Measurements from ENCODE around the gene PBX3. TPM values are rescaled to one million over a fixed set of nuclear protein-coding genes. Genes with fewer than 3 reads are reported as not detected.

The PBX3 gene
- total RNA-seq, 1 donor from 2014 or later, result 11.0 TPM

DNA sequence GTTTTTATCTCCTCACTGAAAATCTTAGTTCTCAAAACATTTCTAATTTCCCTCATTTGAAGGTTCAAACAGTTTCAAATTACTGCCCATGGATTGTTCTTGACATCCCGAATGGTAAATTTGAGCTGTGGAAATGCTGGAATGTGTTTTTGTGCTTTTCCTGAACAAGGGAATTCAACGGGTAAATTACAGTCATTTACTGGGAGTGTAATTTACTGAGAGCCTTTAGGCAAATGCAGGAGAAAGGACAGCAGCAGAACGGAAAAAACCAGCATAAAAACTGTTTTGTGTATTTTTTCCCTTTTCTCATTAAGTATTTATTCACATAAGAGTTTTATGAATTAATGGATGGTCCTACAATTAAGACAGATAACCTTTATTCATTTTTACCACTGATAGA, 139.2 kb downstream of the PBX3 start:
- TF ChIP-seq, protein P1, sequence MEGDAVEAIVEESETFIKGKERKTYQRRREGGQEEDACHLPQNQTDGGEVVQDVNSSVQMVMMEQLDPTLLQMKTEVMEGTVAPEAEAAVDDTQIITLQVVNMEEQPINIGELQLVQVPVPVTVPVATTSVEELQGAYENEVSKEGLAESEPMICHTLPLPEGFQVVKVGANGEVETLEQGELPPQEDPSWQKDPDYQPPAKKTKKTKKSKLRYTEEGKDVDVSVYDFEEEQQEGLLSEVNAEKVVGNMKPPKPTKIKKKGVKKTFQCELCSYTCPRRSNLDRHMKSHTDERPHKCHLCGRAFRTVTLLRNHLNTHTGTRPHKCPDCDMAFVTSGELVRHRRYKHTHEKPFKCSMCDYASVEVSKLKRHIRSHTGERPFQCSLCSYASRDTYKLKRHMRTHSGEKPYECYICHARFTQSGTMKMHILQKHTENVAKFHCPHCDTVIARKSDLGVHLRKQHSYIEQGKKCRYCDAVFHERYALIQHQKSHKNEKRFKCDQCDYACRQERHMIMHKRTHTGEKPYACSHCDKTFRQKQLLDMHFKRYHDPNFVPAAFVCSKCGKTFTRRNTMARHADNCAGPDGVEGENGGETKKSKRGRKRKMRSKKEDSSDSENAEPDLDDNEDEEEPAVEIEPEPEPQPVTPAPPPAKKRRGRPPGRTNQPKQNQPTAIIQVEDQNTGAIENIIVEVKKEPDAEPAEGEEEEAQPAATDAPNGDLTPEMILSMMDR (conservative IDR thresholded peaks at IDR 0.05; ENCODE audit: low read depth, low read length), result no peak
- no peak overlapping the region for H3K4me3 ChIP-seq (ENCODE audit: low read depth, low read length)
- DNase-seq (ENCODE audit: low read depth), result no peak

DNA sequence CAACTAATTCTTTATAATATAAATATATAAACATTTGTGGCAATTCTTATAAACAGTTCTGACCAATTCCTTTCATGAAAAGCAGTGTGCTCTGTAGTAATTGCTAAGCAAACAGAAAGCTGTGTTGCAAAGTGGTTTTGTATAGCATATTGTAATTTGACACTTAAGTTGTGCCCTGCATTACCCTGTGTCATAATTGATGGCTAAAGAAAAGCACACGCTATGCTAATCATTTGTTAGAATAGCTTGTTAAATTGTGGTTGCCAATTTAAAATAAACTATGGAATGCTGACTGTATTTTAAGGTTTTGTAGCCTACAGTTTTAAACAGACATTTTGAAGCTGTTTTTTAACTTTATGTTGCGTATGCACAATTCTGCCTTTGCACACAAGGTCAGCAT, 140.0 kb downstream of the PBX3 start:
- TF ChIP-seq, protein P1 (conservative IDR thresholded peaks at IDR 0.05; ENCODE audit: low read depth, low read length), result no peak
- H3K4me3 ChIP-seq (ENCODE audit: low read depth, low read length), result no peak overlapping the region
- no peak for DNase-seq (ENCODE audit: low read depth)

DNA sequence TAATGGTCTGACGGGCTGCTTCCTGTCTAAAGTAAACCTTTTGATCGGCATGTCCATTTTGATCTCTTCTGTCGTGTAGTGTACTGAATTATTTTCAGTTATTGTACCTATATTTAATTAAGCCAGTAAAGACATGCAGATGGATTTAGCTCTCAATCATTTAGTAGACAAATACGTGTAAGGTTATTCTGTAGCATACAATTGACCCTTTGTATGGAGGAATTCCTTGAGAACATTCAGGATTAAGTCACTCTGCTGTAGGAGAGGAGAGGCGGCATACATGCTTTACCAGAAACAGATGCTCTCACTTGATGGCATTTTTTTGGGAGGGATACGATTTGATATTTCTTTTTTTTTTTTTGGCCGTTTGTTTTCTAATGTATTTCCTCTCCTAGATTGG, 141.0 kb downstream of the PBX3 start:
- no peak overlapping the region for H3K4me3 ChIP-seq (ENCODE audit: low read depth, low read length)
- TF ChIP-seq, protein P1 (conservative IDR thresholded peaks at IDR 0.05; ENCODE audit: low read depth, low read length), result no peak
- DNase-seq (ENCODE audit: low read depth), result no peak

DNA sequence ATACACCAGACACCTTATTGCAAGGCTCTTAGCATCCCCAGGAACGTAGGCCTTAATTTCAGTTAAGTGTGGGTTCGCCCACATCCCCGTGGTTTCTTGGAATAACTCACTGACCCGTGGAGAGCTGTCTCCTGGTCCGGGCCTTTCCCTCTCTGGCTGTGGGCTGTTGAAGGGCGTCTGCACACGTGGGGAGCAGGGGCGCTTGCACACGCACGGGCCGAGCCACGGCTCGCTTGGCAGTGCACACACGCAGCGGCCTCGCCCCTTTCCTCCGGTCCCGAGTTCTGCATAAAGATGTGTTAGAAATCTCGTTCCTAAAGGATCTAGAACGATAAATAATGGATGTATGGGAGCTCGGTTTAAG, 141.9 kb downstream of the PBX3 start:
- peak overlapping the region; percentile 64 for H3K4me3 ChIP-seq (ENCODE audit: low read depth, low read length)
- TF ChIP-seq, protein P1 (conservative IDR thresholded peaks at IDR 0.05; ENCODE audit: low read depth, low read length), result no peak
- DNase-seq (ENCODE audit: low read depth), result no peak

DNA sequence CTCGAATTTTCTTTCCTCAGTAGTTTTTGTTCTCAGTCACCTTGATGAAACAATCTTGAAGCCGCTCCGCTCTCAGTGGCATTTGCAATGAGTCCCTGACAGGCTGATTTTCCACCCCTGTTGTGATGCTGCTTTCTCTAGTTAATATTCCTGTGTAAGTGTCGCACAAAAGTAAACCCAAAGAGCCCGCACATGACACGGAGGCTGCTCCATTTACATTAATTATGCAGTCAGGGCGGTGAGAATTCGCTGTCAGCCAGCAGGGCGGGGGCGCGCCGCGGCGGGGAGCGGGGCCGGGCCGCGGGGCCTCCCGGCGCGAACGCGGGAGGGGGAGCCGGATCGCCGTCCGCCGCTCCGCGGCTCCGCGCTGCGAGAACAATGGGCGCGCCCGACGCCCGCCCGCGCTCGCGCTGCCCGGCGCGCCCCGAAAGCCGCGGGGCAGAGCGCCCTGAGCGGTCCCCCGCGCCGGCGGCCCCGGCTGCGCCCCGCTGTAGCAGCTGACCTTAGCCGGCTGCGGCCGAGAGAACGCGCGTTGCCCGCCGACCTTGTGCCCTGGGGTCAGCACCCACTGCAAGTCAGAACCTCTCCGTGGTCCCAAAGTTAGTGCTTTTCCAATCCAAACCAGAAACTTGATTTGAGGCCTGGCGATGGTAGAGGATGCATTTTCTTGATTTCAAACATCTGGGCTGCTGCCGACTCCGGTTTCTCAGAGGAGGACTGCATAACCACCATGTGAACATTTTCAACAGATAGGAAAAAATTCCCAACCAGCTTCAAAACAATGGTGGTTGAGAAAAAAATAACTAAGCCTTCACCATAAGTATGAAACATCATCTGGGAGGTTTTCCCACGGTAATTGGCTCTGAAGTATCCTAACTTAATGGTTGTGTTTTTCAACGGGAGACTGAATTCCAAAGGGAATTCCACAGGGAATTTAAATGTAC, 142.6 kb downstream of the PBX3 start:
- peak; percentile 22 for DNase-seq (ENCODE audit: low read depth)
- TF ChIP-seq, protein P1 (conservative IDR thresholded peaks at IDR 0.05; ENCODE audit: low read depth, low read length), result no peak
- H3K4me3 ChIP-seq (ENCODE audit: low read depth, low read length), result peak overlapping the region; percentile 64

DNA sequence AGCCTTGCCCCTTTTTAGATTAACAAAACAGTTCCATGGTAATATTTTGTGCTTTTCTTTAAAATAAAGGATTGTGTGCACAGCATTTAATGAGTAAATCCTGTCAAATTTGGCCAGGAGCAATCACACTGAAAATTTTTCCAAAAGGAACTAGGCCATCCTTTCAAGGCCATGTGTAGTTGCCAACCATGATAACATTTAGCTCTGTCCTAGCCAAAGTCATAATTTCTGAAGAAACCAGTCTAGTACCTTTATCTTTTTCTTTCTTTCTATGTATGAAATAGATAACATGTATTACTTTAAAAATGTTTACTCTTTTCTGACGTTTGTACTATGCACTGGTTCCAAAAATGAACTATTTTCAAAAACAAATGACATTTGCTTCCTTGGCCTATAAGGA, 143.7 kb downstream of the PBX3 start:
- no peak for DNase-seq (ENCODE audit: low read depth)
- TF ChIP-seq, protein P1 (conservative IDR thresholded peaks at IDR 0.05; ENCODE audit: low read depth, low read length), result no peak

DNA sequence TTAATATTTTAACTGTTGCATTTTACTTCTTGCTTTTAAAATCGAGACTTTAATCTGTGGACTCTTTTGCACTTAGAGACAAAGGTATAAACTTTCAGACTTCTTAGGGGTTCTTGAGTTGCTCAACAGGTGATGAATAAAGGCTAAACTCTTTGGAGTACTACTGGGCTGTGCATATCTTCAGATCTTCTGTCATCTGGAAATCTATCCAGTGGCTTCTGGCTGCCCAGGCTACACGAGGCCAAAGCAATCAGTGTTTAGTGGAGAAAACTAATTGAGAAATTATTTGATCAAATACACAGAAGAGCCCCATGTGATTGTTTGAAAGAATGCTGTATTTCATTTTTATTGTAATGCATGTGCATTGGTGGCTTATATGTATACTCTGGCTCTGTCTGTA, 146.1 kb downstream of the PBX3 start:
- H3K4me3 ChIP-seq (ENCODE audit: low read depth, low read length), result no peak overlapping the region
- DNase-seq (ENCODE audit: low read depth), result no peak
- TF ChIP-seq, protein P1 (conservative IDR thresholded peaks at IDR 0.05; ENCODE audit: low read depth, low read length), result no peak

More for the DNA sequence above, 143.7 kb downstream of the PBX3 start:
- H3K4me3 ChIP-seq (ENCODE audit: low read depth, low read length), result no peak overlapping the region

All from epithelial cell of proximal tubule (primary cell).